ENCODE data around the gene PRAC1.

PRAC1 gene

GRCh38 chr17:48722201-48722907, at the start of gene PRAC1:
Gene PRAC1, minus strand, starts transcription at chr17:48722518. Its CDS starts 126 bp downstream, at chr17:48722392.
- ATAC-seq, result no peak
- no peak for TF ChIP-seq BACH2 (CRISPR knock-in tag; IDR thresholded peaks at IDR 0.05; ENCODE audit: borderline replicate concordance)

DNA sequence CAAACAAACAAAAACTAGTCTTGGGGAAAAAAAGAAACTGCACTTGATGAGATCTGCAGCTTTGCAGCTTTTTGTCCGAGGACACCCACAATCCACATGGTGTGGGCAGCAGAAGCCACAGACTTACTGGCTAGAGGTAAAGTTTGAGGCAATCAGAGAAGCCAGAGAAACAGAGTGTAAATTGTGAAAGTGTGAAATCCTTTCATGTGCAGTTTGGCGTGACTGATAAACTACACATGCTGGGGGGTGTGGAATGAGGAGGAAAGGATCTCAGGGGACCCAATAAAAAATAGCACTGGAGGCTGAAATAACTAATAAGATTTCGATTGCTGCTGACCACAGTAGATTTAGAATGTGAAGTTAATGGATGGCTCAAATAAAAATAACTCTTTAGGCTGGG, 48.6 kb upstream of the PRAC1 start:
- TF ChIP-seq TOX (CRISPR knock-in tag; IDR thresholded peaks at IDR 0.05; ENCODE audit: borderline replicate concordance) (no peak), PPARA (CRISPR knock-in tag; IDR thresholded peaks at IDR 0.05; ENCODE audit: borderline replicate concordance) (no peak), BACH2 (CRISPR knock-in tag; IDR thresholded peaks at IDR 0.05; ENCODE audit: borderline replicate concordance) (no peak), ZNF70 (CRISPR knock-in tag; IDR thresholded peaks at IDR 0.05) (no peak), ZNF565 (CRISPR knock-in tag; conservative IDR thresholded peaks at IDR 0.05; ENCODE audit: low read depth) (no peak), ARNTL (CRISPR knock-in tag; IDR thresholded peaks at IDR 0.05; ENCODE audit: borderline replicate concordance, low read depth) (no peak), CSRNP3 (CRISPR knock-in tag; IDR thresholded peaks at IDR 0.05) (no peak), RARB (CRISPR knock-in tag; IDR thresholded peaks at IDR 0.05) (no peak), SNAI2 (CRISPR knock-in tag; IDR thresholded peaks at IDR 0.05) (no peak), ISL1 (CRISPR knock-in tag; IDR thresholded peaks at IDR 0.05) (no peak)
- TF ChIP-seq, protein P1, sequence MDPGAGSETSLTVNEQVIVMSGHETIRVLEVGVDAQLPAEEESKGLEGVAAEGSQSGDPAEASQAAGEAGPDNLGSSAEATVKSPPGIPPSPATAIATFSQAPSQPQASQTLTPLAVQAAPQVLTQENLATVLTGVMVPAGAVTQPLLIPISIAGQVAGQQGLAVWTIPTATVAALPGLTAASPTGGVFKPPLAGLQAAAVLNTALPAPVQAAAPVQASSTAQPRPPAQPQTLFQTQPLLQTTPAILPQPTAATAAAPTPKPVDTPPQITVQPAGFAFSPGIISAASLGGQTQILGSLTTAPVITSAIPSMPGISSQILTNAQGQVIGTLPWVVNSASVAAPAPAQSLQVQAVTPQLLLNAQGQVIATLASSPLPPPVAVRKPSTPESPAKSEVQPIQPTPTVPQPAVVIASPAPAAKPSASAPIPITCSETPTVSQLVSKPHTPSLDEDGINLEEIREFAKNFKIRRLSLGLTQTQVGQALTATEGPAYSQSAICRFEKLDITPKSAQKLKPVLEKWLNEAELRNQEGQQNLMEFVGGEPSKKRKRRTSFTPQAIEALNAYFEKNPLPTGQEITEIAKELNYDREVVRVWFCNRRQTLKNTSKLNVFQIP (CRISPR knock-in tag; IDR thresholded peaks at IDR 0.05; ENCODE audit: borderline replicate concordance, low read depth), result no peak
- TF ChIP-seq, protein P2, sequence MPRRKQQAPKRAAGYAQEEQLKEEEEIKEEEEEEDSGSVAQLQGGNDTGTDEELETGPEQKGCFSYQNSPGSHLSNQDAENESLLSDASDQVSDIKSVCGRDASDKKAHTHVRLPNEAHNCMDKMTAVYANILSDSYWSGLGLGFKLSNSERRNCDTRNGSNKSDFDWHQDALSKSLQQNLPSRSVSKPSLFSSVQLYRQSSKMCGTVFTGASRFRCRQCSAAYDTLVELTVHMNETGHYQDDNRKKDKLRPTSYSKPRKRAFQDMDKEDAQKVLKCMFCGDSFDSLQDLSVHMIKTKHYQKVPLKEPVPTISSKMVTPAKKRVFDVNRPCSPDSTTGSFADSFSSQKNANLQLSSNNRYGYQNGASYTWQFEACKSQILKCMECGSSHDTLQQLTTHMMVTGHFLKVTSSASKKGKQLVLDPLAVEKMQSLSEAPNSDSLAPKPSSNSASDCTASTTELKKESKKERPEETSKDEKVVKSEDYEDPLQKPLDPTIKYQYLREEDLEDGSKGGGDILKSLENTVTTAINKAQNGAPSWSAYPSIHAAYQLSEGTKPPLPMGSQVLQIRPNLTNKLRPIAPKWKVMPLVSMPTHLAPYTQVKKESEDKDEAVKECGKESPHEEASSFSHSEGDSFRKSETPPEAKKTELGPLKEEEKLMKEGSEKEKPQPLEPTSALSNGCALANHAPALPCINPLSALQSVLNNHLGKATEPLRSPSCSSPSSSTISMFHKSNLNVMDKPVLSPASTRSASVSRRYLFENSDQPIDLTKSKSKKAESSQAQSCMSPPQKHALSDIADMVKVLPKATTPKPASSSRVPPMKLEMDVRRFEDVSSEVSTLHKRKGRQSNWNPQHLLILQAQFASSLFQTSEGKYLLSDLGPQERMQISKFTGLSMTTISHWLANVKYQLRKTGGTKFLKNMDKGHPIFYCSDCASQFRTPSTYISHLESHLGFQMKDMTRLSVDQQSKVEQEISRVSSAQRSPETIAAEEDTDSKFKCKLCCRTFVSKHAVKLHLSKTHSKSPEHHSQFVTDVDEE (CRISPR knock-in tag; IDR thresholded peaks at IDR 0.05), result no peak
- TF ChIP-seq, protein P3, sequence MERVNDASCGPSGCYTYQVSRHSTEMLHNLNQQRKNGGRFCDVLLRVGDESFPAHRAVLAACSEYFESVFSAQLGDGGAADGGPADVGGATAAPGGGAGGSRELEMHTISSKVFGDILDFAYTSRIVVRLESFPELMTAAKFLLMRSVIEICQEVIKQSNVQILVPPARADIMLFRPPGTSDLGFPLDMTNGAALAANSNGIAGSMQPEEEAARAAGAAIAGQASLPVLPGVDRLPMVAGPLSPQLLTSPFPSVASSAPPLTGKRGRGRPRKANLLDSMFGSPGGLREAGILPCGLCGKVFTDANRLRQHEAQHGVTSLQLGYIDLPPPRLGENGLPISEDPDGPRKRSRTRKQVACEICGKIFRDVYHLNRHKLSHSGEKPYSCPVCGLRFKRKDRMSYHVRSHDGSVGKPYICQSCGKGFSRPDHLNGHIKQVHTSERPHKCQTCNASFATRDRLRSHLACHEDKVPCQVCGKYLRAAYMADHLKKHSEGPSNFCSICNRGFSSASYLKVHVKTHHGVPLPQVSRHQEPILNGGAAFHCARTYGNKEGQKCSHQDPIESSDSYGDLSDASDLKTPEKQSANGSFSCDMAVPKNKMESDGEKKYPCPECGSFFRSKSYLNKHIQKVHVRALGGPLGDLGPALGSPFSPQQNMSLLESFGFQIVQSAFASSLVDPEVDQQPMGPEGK (CRISPR knock-in tag; IDR thresholded peaks at IDR 0.05; ENCODE audit: borderline replicate concordance), result no peak
- no peak for ATAC-seq

GRCh38 chr17:48769009-48769675, 46.8 kb upstream of the PRAC1 start:
- no peak for ATAC-seq
- no peak for TF ChIP-seq CSDC2 (CRISPR knock-in tag; IDR thresholded peaks at IDR 0.05)
- TF ChIP-seq ARNTL (CRISPR knock-in tag; IDR thresholded peaks at IDR 0.05; ENCODE audit: borderline replicate concordance, low read depth), result no peak
- no peak for TF ChIP-seq CREB5 (CRISPR knock-in tag; IDR thresholded peaks at IDR 0.05; ENCODE audit: low read depth)
- TF ChIP-seq, protein P2 (CRISPR knock-in tag; IDR thresholded peaks at IDR 0.05), result no peak
- TF ChIP-seq, protein P3 (CRISPR knock-in tag; IDR thresholded peaks at IDR 0.05; ENCODE audit: borderline replicate concordance), result no peak
- TF ChIP-seq TCF4 (CRISPR knock-in tag; IDR thresholded peaks at IDR 0.05; ENCODE audit: borderline replicate concordance), result no peak
- TF ChIP-seq, protein P1 (CRISPR knock-in tag; IDR thresholded peaks at IDR 0.05; ENCODE audit: borderline replicate concordance, low read depth), result no peak
- TF ChIP-seq PPARA (CRISPR knock-in tag; IDR thresholded peaks at IDR 0.05; ENCODE audit: borderline replicate concordance), result no peak
- TF ChIP-seq ZFP3 (CRISPR knock-in tag; IDR thresholded peaks at IDR 0.05), result no peak
- no peak for TF ChIP-seq ISL1 (CRISPR knock-in tag; IDR thresholded peaks at IDR 0.05)
- TF ChIP-seq GLIS3 (CRISPR knock-in tag; IDR thresholded peaks at IDR 0.05), result no peak
- no peak for TF ChIP-seq OSR1 (CRISPR knock-in tag; IDR thresholded peaks at IDR 0.05)

Measured in SK-N-SH treated with all-trans-retinoic acid at 6 μM for 48 hours (cell line).